ENCODE results near the gene PILRB.
A peak's percentile ranks its signal among the peaks of the same experiment; 100 is the strongest.

Gene PILRB

GRCh38 chr7:100407285-100408180 lies 49.6 kb downstream of the PILRB start:
- peak in 1 of 3 experiments; percentile 32 for DNase-seq (ENCODE audit: low read depth in 3 of 3)

- DNase-seq (ENCODE audit: low read depth in 3 of 3), result no peak
Measured at GRCh38 chr7:100411101-100411500, 53.2 kb downstream of the PILRB start.

GRCh38 chr7:100413346-100413745 lies 55.4 kb downstream of the PILRB start:
- no peak for DNase-seq (ENCODE audit: low read depth in 3 of 3)

GRCh38 chr7:100413889-100414288 lies 56.0 kb downstream of the PILRB start:
- DNase-seq (ENCODE audit: low read depth in 3 of 3), result no peak

- DNase-seq (ENCODE audit: low read depth in 3 of 3), result no peak
Measured at GRCh38 chr7:100415448-100415847, 57.5 kb downstream of the PILRB start.

Data from stimulated activated CD4-positive, alpha-beta T cell treated with anti-CD3 and anti-CD28 coated beads, TNF-alpha, amount 100 ng/mL, for 4 hours (primary cell).